GM12891 (cell line): ENCODE measurements around the gene CFHR1.

Source experiments
- POLR2A ChIP-seq: IDR thresholded peaks from 2 replicates; pipeline ENCODE4 v1.6.1; 2011; ENCODE audit warnings: low read depth, low read length, control low read depth
- POLR2AphosphoS5 ChIP-seq: IDR thresholded peaks from 2 replicates; pipeline ENCODE4 v1.6.1; 2011; ENCODE audit warnings: low read depth, low read length, control low read depth

GRCh38 chr1:196779093-196779492, 40.4 kb upstream of the CFHR1 start:
- TF ChIP-seq POLR2A (no peak), POLR2AphosphoS5 (no peak)
